Chondrocyte (in vitro differentiated cells): ENCODE measurements around the gene GABRG2. TPM values are rescaled to one million over a fixed set of nuclear protein-coding genes. Genes with fewer than 3 reads are reported as not detected.

ENCODE experiments used
- DNase-seq: peaks from one replicate; pipeline ENCODE4 v3.0.0; 2021; ENCODE audit warnings: mixed read lengths, low spot score
- H3K27ac Mint-ChIP-seq: one replicate; pipeline ENCODE4 v1.8.0; 2021; ENCODE audit warnings: mild to moderate bottlenecking, moderate library complexity, mixed read lengths; ENCODE audit not compliant: unreplicated experiment
- H3K27me3 Mint-ChIP-seq: 2 replicates; pipeline ENCODE4 v1.8.0; 2021; ENCODE audit warnings: low read depth, mixed read lengths
- H3K36me3 Mint-ChIP-seq: 2 replicates; pipeline ENCODE4 v1.8.0; 2021; ENCODE audit warnings: low read depth, mixed read lengths
- H3K4me1 Mint-ChIP-seq: 2 replicates; pipeline ENCODE4 v1.8.0; 2021; ENCODE audit warnings: low read depth, mild to moderate bottlenecking, mixed read lengths
- H3K4me3 Mint-ChIP-seq: one replicate; pipeline ENCODE4 v1.8.0; 2021; ENCODE audit warnings: mild to moderate bottlenecking, moderate library complexity, mixed read lengths; ENCODE audit not compliant: unreplicated experiment
- H3K9me3 Mint-ChIP-seq: 2 replicates; pipeline ENCODE4 v1.8.0; 2021; ENCODE audit warnings: low read depth, mixed read lengths
- CTCF ChIP-seq: fragments of 200-600 bp; sonication (generic); IDR thresholded peaks from 2 replicates; pipeline ENCODE4 v1.5.0; 2021; ENCODE audit warnings: antibody characterized with exemption, mild to moderate bottlenecking, moderate library complexity
- total RNA-seq: library from RNA; stranded (reverse); gene quantifications from 3 replicates; pipeline ENCODE4 v1.2.1, GENCODE V29; 2021

Gene GABRG2
- total RNA-seq, 1 donor from 2014 or later = not detected

DNA sequence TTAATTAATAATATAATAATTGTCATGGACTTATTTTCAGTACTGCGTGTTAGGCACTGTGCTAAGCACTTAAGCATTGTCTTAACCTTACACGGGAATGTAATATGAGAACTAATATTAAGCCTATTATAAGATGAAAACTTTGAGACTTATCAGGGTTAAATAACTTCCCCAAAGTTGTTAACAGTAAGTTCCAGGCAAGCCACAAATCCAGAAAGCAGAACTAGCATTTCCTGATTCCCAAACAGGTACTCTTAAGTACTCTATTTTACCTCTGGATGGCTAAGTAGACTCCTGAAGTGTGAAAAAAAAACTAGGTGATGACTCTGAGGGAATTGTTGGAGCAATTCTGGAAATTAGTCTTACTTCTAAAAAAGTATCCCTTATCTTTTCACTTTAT is 23.8 kb downstream of the GABRG2 start:
- Mint-ChIP-seq H3K4me3 (no peak overlapping the region), H3K27ac (no peak overlapping the region), H3K9me3 (no peaks in the 10 kb centered on the region), H3K27me3 (no peaks in the 10 kb centered on the region), H3K4me1 (no peaks in the 10 kb centered on the region), H3K36me3 (no peaks in the 10 kb centered on the region)
- DNase-seq = no peak
- TF ChIP-seq CTCF = no peak

DNA sequence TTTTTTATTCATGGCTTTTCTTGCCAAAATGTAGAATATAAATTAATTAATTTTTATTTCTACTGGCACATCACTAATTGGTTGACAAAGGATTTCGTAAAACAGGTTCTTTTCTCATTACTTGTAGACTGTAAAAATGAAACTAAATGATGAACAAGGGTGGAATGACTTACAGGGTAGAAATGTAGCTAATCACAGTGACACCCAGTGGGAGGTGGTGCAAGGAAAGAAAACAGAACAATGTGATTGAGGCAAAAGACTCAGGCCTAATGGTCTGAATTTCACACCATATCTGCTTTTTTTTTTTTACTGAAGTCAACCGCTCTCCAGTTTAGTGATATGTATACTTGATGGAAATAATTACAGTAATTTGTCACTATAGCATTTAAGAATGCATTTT is 28.9 kb downstream of the GABRG2 start:
- H3K36me3 Mint-ChIP-seq = no peaks in the 10 kb centered on the region
- no peak for DNase-seq
- H3K4me1 Mint-ChIP-seq = no peaks in the 10 kb centered on the region
- no peak for TF ChIP-seq CTCF
- H3K27ac Mint-ChIP-seq = no peak overlapping the region
- H3K4me3 Mint-ChIP-seq = no peak overlapping the region
- H3K27me3 Mint-ChIP-seq = no peaks in the 10 kb centered on the region
- H3K9me3 Mint-ChIP-seq = no peaks in the 10 kb centered on the region

DNA sequence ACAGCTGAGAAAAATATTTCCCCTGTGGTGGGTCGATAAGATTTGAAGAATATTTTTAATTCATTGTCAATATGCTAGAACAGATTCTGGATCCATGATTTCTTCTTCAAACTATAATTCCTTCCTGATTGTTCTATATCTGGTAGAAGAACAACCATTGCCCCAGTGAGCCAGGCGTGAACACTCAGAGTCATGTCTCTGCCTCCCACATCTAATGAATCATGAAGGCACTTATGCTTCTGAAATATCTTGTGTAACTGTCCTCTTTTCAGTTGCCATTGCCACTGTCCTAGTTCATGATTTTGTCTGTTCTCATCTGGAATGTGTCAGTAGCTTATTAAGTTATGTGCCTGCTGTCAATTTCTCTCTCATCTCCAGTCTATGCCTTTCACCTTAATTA is 40.0 kb downstream of the GABRG2 start:
- Mint-ChIP-seq H3K27me3 (no peaks in the 10 kb centered on the region), H3K36me3 (no peaks in the 10 kb centered on the region), H3K4me1 (no peaks in the 10 kb centered on the region), H3K27ac (no peak overlapping the region), H3K4me3 (no peak overlapping the region), H3K9me3 (no peaks in the 10 kb centered on the region)
- DNase-seq = no peak
- TF ChIP-seq CTCF = no peak

DNA sequence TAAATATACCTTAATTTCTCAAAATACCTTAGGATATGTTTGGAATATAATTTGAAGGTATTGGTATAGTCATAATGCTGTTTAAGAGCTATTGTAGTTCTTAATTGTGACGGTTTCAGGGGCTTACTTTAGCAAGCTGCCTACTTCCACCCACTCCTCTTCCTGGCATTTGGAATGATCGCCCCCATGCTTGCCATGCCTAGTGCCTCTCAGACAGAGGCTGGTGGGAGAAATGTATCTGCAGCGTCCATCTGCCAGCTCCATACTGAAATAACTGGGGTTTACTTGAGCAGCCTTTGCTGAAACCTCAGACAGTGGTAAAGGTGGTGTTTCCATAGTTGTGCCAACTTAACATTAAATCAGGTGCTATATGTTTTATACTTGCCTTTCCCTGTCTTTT is 52.2 kb downstream of the GABRG2 start:
- no peak for DNase-seq
- H3K9me3 Mint-ChIP-seq = no peaks in the 10 kb centered on the region
- H3K4me1 Mint-ChIP-seq = no peaks in the 10 kb centered on the region
- TF ChIP-seq CTCF = no peak
- no peaks in the 10 kb centered on the region for H3K36me3 Mint-ChIP-seq
- no peak overlapping the region for H3K27ac Mint-ChIP-seq
- no peak overlapping the region for H3K4me3 Mint-ChIP-seq
- H3K27me3 Mint-ChIP-seq = no peaks in the 10 kb centered on the region

- H3K27ac Mint-ChIP-seq = no peak overlapping the region
- peaks cover 8% of the 10 kb centered on the region for H3K27me3 Mint-ChIP-seq
- no peak for DNase-seq
- no peaks in the 10 kb centered on the region for H3K36me3 Mint-ChIP-seq
- H3K9me3 Mint-ChIP-seq = no peaks in the 10 kb centered on the region
- no peak for TF ChIP-seq CTCF
- H3K4me1 Mint-ChIP-seq = no peaks in the 10 kb centered on the region
- H3K4me3 Mint-ChIP-seq = no peak overlapping the region
Observed at GRCh38 chr5:162128117-162128516, 60.5 kb downstream of the GABRG2 start.
